Dedifferentiated amniotic fluid mesenchymal stem cell (primary cell): ENCODE results near the gene RASL10A.
A peak's percentile ranks its signal among the peaks of the same experiment; 100 is the strongest.

Source experiments
- DNase-seq: peaks from one replicate; pipeline ENCODE4 v3.0.0-alpha.2; 2016; ENCODE audit errors: extremely low spot score

RASL10A gene

GRCh38 chr22:29319072-29319471 is 3.6 kb upstream of the RASL10A start:
- DNase-seq = no peak

GRCh38 chr22:29317827-29318454 is 2.4 kb upstream of the RASL10A start:
- no peak for DNase-seq

- DNase-seq = no peak
Measured at GRCh38 chr22:29316141-29316828, 788 bp upstream of the RASL10A start.

- DNase-seq = no peak
Measured at GRCh38 chr22:29314537-29315285, 786 bp downstream of the RASL10A start.

GRCh38 chr22:29313576-29314466 is 1.7 kb downstream of the RASL10A start:
- DNase-seq = no peak

GRCh38 chr22:29313126-29313575 is 2.3 kb downstream of the RASL10A start:
- DNase-seq = no peak

GRCh38 chr22:29312218-29313125 is 3.0 kb downstream of the RASL10A start:
- DNase-seq = no peak

- no peak for DNase-seq
Measured at GRCh38 chr22:29311464-29312217, 3.9 kb downstream of the RASL10A start.

GRCh38 chr22:29310863-29311339 is 4.6 kb downstream of the RASL10A start:
- peak; percentile 98 for DNase-seq

- DNase-seq = no peak
Measured at GRCh38 chr22:29310065-29310862, 5.2 kb downstream of the RASL10A start.

- DNase-seq = no peak
Measured at GRCh38 chr22:29309332-29310064, 6.0 kb downstream of the RASL10A start.

GRCh38 chr22:29308791-29309262 is 6.7 kb downstream of the RASL10A start:
- DNase-seq = no peak

- DNase-seq = no peak
Measured at GRCh38 chr22:29308148-29308790, 7.2 kb downstream of the RASL10A start.

GRCh38 chr22:29307596-29308147 is 7.8 kb downstream of the RASL10A start:
- DNase-seq = no peak

- DNase-seq = peak; percentile 59
Measured at GRCh38 chr22:29306835-29307595, 8.5 kb downstream of the RASL10A start.

- DNase-seq = peak; percentile 68
Measured at GRCh38 chr22:29306175-29306834, 9.2 kb downstream of the RASL10A start, which contains the start of gene GAS2L1. TSS of gene GAS2L1 (plus strand) at chr22:29306650. CDS start at chr22:29308106, 1,456 bp downstream.
